A673 (cell line): Measurements from ENCODE around the gene VCAN. TPM values are rescaled to one million over a fixed set of nuclear protein-coding genes. Genes with fewer than 3 reads are reported as not detected.
A peak's percentile ranks its signal among the peaks of the same experiment; 100 is the strongest.

Experiments used
- BruUV-seq: library from RNA; stranded (reverse); fragments of 400-500 nt; replicated peaks from 2 replicates; lab custom pipeline; 2021; lab: Mats Ljungman, UMichigan
- CTCF ChIA-PET: fragments of 300-600 bp; sonication (Branson Sonifier 250); formaldehyde crosslinking; loops from one replicate; lab custom pipeline; 2022; ENCODE audit warnings: antibody characterized with exemption; lab: Charles Lee
- POLR2A ChIA-PET: fragments of 300-600 bp; sonication (Branson Sonifier 250); formaldehyde crosslinking; loops from one replicate; lab custom pipeline; 2022; ENCODE audit warnings: antibody characterized with exemption; ENCODE audit not compliant: low non-redundant PET; lab: Charles Lee
- DNase-seq: peaks from one replicate; pipeline ENCODE4 v3.0.0-alpha.2; 2015; ENCODE audit warnings: low spot score
- H3K27ac ChIP-seq: fragments of 200-600 bp; sonication (generic); 2 replicates; pipeline ENCODE4 v1.5.1; 2016; ENCODE audit warnings: mixed run types, low read depth, mild to moderate bottlenecking, mixed read lengths, antibody characterized with exemption, low read length; ENCODE audit not compliant: poor library complexity, severe bottlenecking
- H3K27me3 ChIP-seq: fragments of 200-600 bp; sonication (generic); replicated peaks from 2 replicates; pipeline ENCODE4 v1.6.1; 2017; ENCODE audit warnings: mixed run types, low read depth, mild to moderate bottlenecking, mixed read lengths, antibody characterized with exemption, low read length; ENCODE audit not compliant: insufficient read depth, poor library complexity
- H3K36me3 ChIP-seq: fragments of 200-600 bp; sonication (generic); 2 replicates; pipeline ENCODE4 v1.6.1; 2016; ENCODE audit warnings: mixed run types, mild to moderate bottlenecking, mixed read lengths, antibody characterized with exemption, low read length; ENCODE audit not compliant: insufficient read depth, poor library complexity, severe bottlenecking
- H3K4me1 ChIP-seq: fragments of 200-600 bp; sonication (generic); 2 replicates; pipeline ENCODE4 v1.6.1; 2017; ENCODE audit warnings: mixed run types, mild to moderate bottlenecking, mixed read lengths, antibody characterized with exemption, low read length; ENCODE audit not compliant: insufficient read depth, poor library complexity, severe bottlenecking
- H3K4me3 ChIP-seq: fragments of 200-600 bp; sonication (generic); 2 replicates; pipeline ENCODE4 v1.5.1; 2016; ENCODE audit warnings: low read depth, mixed run types, mild to moderate bottlenecking, mixed read lengths, low read length; ENCODE audit not compliant: poor library complexity, severe bottlenecking
- H3K9me3 ChIP-seq: fragments of 200-600 bp; sonication (generic); 2 replicates; pipeline ENCODE4 v1.6.1; 2016; ENCODE audit warnings: mixed run types, low read depth, mild to moderate bottlenecking, mixed read lengths, antibody characterized with exemption, low read length; ENCODE audit not compliant: poor library complexity, severe bottlenecking
- EZH2 ChIP-seq: fragments of 200-600 bp; sonication (generic); IDR thresholded peaks from 2 replicates; pipeline ENCODE4 v1.6.1; 2017; ENCODE audit warnings: borderline replicate concordance, low read depth, mild to moderate bottlenecking, mixed read lengths, antibody characterized with exemption, low read length; ENCODE audit not compliant: poor library complexity, severe bottlenecking
- intact Hi-C: fragments of 100-400 bp; cut with micrococcal nuclease; formaldehyde crosslinking; loops from one replicate; pipeline ENCODE4 v1.10.0; 2022; ENCODE audit not compliant: unreplicated experiment
- total RNA-seq: library from RNA; stranded (reverse); gene quantifications from 2 replicates; pipeline ENCODE4 v1.2.3, GENCODE V29; 2021
- TF ChIP-seq, protein P1 (sequence below): fragments of 300-800, 200-600 bp; sonication (generic); conservative IDR thresholded peaks from 2 replicates; pipeline ENCODE4 v1.5.1; 2017; ENCODE audit warnings: low read depth, mild to moderate bottlenecking, antibody characterized with exemption, low read length, moderate library complexity, mixed read lengths

VCAN gene
- total RNA-seq, 1 experiment from 2014 or later: 0.90 TPM

- TF ChIP-seq EZH2: peak; percentile 29
- TF ChIP-seq, protein P1, sequence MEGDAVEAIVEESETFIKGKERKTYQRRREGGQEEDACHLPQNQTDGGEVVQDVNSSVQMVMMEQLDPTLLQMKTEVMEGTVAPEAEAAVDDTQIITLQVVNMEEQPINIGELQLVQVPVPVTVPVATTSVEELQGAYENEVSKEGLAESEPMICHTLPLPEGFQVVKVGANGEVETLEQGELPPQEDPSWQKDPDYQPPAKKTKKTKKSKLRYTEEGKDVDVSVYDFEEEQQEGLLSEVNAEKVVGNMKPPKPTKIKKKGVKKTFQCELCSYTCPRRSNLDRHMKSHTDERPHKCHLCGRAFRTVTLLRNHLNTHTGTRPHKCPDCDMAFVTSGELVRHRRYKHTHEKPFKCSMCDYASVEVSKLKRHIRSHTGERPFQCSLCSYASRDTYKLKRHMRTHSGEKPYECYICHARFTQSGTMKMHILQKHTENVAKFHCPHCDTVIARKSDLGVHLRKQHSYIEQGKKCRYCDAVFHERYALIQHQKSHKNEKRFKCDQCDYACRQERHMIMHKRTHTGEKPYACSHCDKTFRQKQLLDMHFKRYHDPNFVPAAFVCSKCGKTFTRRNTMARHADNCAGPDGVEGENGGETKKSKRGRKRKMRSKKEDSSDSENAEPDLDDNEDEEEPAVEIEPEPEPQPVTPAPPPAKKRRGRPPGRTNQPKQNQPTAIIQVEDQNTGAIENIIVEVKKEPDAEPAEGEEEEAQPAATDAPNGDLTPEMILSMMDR: no peak
- peaks cover 44% of the 10 kb centered on the region for H3K4me1 ChIP-seq
- H3K36me3 ChIP-seq: no peaks in the 10 kb centered on the region
- peaks cover 44% of the 10 kb centered on the region for H3K27me3 ChIP-seq
- H3K4me3 ChIP-seq: peak overlapping the region; percentile 45
- BruUV-seq: no TSS peak
- intact Hi-C loops: loop anchor here (5.0 kb wide), 2 partner anchors 833 to 1123 kb away; no protein-coding TSS in a partner anchor
- no peaks in the 10 kb centered on the region for H3K9me3 ChIP-seq
- ChIA-PET CTCF (no interaction called here), POLR2A (no interaction called here)
- H3K27ac ChIP-seq: no peak overlapping the region
- peak; percentile 7 for DNase-seq
These were observed 3.4 kb downstream of the VCAN start for GRCh38 chr5:83474991-83475390.

GRCh38 chr5:83475391-83475863, 3.9 kb downstream of the VCAN start:
- no peaks in the 10 kb centered on the region for H3K36me3 ChIP-seq
- BruUV-seq: no TSS peak
- POLR2A ChIA-PET: no interaction called here
- TF ChIP-seq, protein P1: no peak
- no peak for TF ChIP-seq EZH2
- H3K4me1 ChIP-seq: peaks cover 44% of the 10 kb centered on the region
- CTCF ChIA-PET: no interaction called here
- DNase-seq: peak; percentile 52
- H3K4me3 ChIP-seq: peak overlapping the region; percentile 45
- H3K27ac ChIP-seq: no peak overlapping the region
- peaks cover 42% of the 10 kb centered on the region for H3K27me3 ChIP-seq
- intact Hi-C loops: no loop called here
- H3K9me3 ChIP-seq: no peaks in the 10 kb centered on the region

DNA sequence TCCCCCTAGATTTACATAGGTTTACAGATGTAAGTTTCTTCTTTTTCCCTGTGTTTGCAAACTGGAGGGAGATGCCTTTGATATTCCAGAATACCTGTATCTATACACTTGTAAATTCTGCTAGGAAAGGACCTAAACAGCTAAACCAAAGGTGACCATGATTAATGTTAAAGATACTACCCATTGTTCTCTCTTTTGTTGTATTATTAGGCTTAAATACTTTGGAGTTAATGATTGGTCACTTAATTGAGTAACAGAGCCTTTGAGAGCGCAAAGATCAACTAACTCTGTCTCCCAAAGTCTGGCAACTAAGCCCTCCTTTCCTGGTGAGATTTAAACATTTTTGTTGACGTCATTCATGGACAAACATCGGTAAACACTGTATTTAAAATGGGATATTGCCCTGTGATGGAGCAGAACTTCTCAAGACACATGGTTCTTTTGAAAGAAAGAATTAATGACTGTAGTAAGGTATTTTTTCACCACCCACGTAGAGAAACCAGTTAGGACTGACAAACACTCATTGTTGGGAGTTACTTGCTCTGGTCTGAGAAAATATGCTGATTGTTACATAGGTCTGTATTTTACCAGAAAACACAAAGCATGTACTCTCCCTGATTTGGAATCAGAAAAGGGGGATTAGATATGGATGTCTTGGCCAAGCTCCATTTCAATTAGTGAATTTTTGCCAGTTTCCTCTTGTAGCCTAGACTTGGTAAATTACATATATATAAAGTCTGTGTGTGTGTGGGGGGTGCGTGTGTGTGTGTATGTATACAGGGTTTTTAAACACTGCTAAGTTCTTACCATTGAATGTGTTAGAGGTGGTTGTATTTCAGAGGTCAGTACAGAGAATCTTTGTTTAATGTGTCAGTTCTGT, 4.6 kb downstream of the VCAN start:
- Histone ChIP-seq H3K27me3 (peaks cover 35% of the 10 kb centered on the region), H3K9me3 (no peaks in the 10 kb centered on the region), H3K27ac (no peak overlapping the region), H3K4me1 (peaks cover 44% of the 10 kb centered on the region), H3K36me3 (no peaks in the 10 kb centered on the region), H3K4me3 (no peak overlapping the region)
- intact Hi-C loops: no loop called here
- CTCF ChIA-PET: no interaction called here
- no peak for DNase-seq
- POLR2A ChIA-PET: no interaction called here
- BruUV-seq: no TSS peak
- TF ChIP-seq EZH2: no peak
